Epithelial cell of proximal tubule (primary cell): ENCODE data around the gene CFAP57. TPM values are rescaled to one million over a fixed set of nuclear protein-coding genes. Genes with fewer than 3 reads are reported as not detected.
"Not testable (repeated sequence)": the region's sequence is repeated elsewhere in the genome, so short reads cannot be mapped to it uniquely, and the experiment has no call there.

Experiments used
- DNase-seq: peaks from one replicate; pipeline ENCODE4 v3.0.0-alpha.2; 2011; ENCODE audit warnings: low read depth
- H3K4me3 ChIP-seq: 2 replicates; pipeline ENCODE4 v1.5.1; 2011; ENCODE audit warnings: low read depth, mild to moderate bottlenecking, low read length
- CTCF ChIP-seq: conservative IDR thresholded peaks from 2 replicates; pipeline ENCODE4 v1.5.1; 2012; ENCODE audit warnings: low read depth, mild to moderate bottlenecking, low read length
- total RNA-seq: library from RNA; depleted of rRNA; stranded (reverse); fragments of >200 nt; gene quantifications from 2 replicates; pipeline ENCODE4 v1.2.3, GENCODE V29; 2015

CFAP57 gene
- total RNA-seq, 1 donor from 2014 or later = 0.46 TPM

- peak overlapping the region; percentile 1 for H3K4me3 ChIP-seq
- no peak for TF ChIP-seq CTCF
- DNase-seq = peak; percentile 54
Measured at GRCh38 chr1:43206600-43207228, 34.6 kb downstream of the CFAP57 start.

- DNase-seq = peak; percentile 52
- H3K4me3 ChIP-seq = peak overlapping the region; percentile 1
- TF ChIP-seq CTCF = no peak
Measured at GRCh38 chr1:43207229-43207853, 35.2 kb downstream of the CFAP57 start.

- not testable (repeated sequence) for DNase-seq, H3K4me3 ChIP-seq
Measured at GRCh38 chr1:43208277-43208676, 36.1 kb downstream of the CFAP57 start.

GRCh38 chr1:43214501-43215444, 42.6 kb downstream of the CFAP57 start:
- no peak overlapping the region for H3K4me3 ChIP-seq
- no peak for DNase-seq
- TF ChIP-seq CTCF = no peak

GRCh38 chr1:43217747-43218146, 45.6 kb downstream of the CFAP57 start:
- TF ChIP-seq CTCF = no peak
- no peak overlapping the region for H3K4me3 ChIP-seq
- no peak for DNase-seq

GRCh38 chr1:43220905-43221778, 49.0 kb downstream of the CFAP57 start:
- no peak for DNase-seq
- TF ChIP-seq CTCF = no peak
- H3K4me3 ChIP-seq = no peak overlapping the region
